ENCODE results near the gene MACO1. TPM values are rescaled to one million over a fixed set of nuclear protein-coding genes. Genes with fewer than 3 reads are reported as not detected.

MACO1 gene
- total and polyA plus RNA-seq, 9 of the 15 experiments (the other 6 are each of a cell fraction or from before 2014, with no cell fraction given) = 4.6 to 28.4 (median 21.7) TPM

DNA sequence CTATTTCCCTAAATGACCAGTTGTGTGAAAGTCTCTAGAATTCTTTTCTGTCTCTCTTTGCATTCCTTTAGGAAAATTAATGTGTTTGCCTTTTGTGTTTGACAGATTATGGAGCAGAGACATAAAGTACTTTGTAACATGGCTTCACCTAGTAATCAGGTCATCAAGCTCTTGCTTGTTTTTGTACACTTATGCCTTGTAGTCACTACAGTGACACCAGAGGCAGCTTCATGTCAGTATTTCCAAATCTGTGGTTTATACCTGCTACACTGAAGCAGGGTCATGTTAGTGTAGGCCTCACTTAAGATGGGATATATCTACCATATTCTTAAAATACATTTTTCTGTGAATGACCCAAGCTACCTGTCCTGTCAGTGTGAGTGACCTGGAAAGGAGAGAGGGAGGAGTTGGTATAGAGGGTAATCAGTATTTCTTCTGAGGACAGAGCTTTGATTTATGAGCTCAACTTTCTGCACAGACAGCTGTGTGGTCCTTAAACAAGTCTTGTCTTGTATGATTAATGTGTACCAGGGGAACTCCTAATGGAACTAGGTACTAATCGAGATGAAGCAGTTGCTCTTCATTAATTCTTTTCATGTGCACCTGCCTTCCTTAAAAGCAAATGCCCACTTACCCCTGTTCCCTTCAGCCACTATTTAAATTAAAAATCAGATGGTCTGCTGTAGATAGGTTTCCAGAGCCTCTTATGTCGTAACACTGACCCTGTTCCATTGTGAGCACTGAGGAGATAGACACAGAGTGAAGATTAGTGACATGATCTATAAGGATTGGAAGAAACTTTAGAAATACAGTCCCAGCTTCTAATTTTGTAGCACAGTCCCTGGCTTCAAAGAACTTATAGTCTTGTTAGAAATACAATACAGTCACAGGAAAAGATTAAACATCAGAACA is 45.7 kb downstream of the MACO1 start:
- ATAC-seq = peak; percentile 31
- H4K20me1 ChIP-seq (replicated peaks; ENCODE audit: control insufficient read depth, insufficient read depth, low read length) = peaks cover 21% of the 10 kb centered on the region; the same call in 1 of the 2 replicates
- DNase-seq (ENCODE audit: extremely low read depth in 1 of 4, low spot score in 3 of 4) = peak in 1 of 4 experiments; percentile 38
- peaks cover 10 to 39% of the 10 kb centered on the region in 2 experiments for H3K4me1 ChIP-seq (replicated peaks in 1 of 2; ENCODE audit: control insufficient read depth in 2 of 2, insufficient read depth in 2 of 2, low read length in 2 of 2)
- no peak overlapping the region for H2AFZ ChIP-seq (ENCODE audit: low read depth, low read length)
- H3K36me3 ChIP-seq (ENCODE audit: control insufficient read depth, insufficient read depth, low read length) = peaks cover 23% of the 10 kb centered on the region
- no TSS peak for BruUV-seq (replicated peaks)
- in situ Hi-C loops (cut with MboI) = no loop called here
- no peaks in the 10 kb centered on the region for H3K9me3 ChIP-seq (replicated peaks; ENCODE audit: control insufficient read depth, insufficient read depth, low read depth, low read length)
- no peak overlapping the region for H3K27ac ChIP-seq (ENCODE audit: extremely low read depth, low read depth, low read length)
- no peak for FAIRE-seq
- ChIA-PET CTCF (ENCODE audit: low intra/inter-chr PET ratio) (no interaction called here), POLR2A (interaction anchor here (0.5 to 2.1 kb wide), 11 partner anchors 8 to 370 kb away, joined by 3 to 10 read pairs (median 3); no protein-coding TSS in a partner anchor)
- intact Hi-C loops (cut with micrococcal nuclease) = no loop called here
- no peak overlapping the region for H3K9ac ChIP-seq (ENCODE audit: insufficient read depth in 1 of 2, low read depth in 2 of 2, low read length in 2 of 2)
- H3K9me1 ChIP-seq (ENCODE audit: control insufficient read depth, insufficient read depth, low read length) = peaks cover 4% of the 10 kb centered on the region
- H3K79me2 ChIP-seq (ENCODE audit: control insufficient read depth, insufficient read depth, low read length) = peaks cover 83% of the 10 kb centered on the region
- no peaks in the 10 kb centered on the region for H3K27me3 ChIP-seq (ENCODE audit: control insufficient read depth in 2 of 2, insufficient read depth in 2 of 2, low read length in 2 of 2)
- H3K4me2 ChIP-seq (ENCODE audit: insufficient read depth, low read length) = 0 out of 2 replicates have a peak overlapping the region, but pooled peaks have one; percentile 2
- H3K4me3 ChIP-seq = no peak overlapping the region
- WGBS (ENCODE audit: insufficient coverage, low coverage, missing lambda C conversion rate) = 29% methylated on average over 2 of the region's 2 CpGs
- TF ChIP-seq U2AF2 (optimal IDR thresholded peaks at IDR 0.05; ENCODE audit: low read depth, low read length) (no peak), PURB (CRISPR knock-in tag; IDR thresholded peaks at IDR 0.05; ENCODE audit: low read depth) (no peak), ZNF764 (CRISPR knock-in tag; IDR thresholded peaks at IDR 0.05; ENCODE audit: low read depth) (no peak), GTF2E2 (tag; IDR thresholded peaks at IDR 0.05) (no peak), TEAD4 (IDR thresholded peaks at IDR 0.05; ENCODE audit: low read length) (peak; percentile 42; the same call in 1 of the 2 replicates), TEAD4 (CRISPR knock-in tag; IDR thresholded peaks at IDR 0.05; ENCODE audit: borderline replicate concordance) (no peak), CEBPB (tag; IDR thresholded peaks at IDR 0.05) (peak; percentile 70), STAT5A (IDR thresholded peaks at IDR 0.05; ENCODE audit: borderline replicate concordance, low read length) (0 out of 2 replicates have a peak, but pooled peaks have one; percentile 4)
- TF ChIP-seq, protein P1, sequence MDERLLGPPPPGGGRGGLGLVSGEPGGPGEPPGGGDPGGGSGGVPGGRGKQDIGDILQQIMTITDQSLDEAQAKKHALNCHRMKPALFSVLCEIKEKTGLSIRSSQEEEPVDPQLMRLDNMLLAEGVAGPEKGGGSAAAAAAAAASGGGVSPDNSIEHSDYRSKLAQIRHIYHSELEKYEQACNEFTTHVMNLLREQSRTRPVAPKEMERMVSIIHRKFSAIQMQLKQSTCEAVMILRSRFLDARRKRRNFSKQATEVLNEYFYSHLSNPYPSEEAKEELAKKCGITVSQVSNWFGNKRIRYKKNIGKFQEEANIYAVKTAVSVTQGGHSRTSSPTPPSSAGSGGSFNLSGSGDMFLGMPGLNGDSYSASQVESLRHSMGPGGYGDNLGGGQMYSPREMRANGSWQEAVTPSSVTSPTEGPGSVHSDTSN (CRISPR knock-in tag; IDR thresholded peaks at IDR 0.05; ENCODE audit: low read depth) = no peak
- TF ChIP-seq, protein P1 (tag; conservative IDR thresholded peaks at IDR 0.05; ENCODE audit: low read depth) = peak; percentile 97
- TF ChIP-seq, protein P2, sequence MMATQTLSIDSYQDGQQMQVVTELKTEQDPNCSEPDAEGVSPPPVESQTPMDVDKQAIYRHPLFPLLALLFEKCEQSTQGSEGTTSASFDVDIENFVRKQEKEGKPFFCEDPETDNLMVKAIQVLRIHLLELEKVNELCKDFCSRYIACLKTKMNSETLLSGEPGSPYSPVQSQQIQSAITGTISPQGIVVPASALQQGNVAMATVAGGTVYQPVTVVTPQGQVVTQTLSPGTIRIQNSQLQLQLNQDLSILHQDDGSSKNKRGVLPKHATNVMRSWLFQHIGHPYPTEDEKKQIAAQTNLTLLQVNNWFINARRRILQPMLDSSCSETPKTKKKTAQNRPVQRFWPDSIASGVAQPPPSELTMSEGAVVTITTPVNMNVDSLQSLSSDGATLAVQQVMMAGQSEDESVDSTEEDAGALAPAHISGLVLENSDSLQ (IDR thresholded peaks at IDR 0.05) = peak; percentile 93
- TF ChIP-seq, protein P3, sequence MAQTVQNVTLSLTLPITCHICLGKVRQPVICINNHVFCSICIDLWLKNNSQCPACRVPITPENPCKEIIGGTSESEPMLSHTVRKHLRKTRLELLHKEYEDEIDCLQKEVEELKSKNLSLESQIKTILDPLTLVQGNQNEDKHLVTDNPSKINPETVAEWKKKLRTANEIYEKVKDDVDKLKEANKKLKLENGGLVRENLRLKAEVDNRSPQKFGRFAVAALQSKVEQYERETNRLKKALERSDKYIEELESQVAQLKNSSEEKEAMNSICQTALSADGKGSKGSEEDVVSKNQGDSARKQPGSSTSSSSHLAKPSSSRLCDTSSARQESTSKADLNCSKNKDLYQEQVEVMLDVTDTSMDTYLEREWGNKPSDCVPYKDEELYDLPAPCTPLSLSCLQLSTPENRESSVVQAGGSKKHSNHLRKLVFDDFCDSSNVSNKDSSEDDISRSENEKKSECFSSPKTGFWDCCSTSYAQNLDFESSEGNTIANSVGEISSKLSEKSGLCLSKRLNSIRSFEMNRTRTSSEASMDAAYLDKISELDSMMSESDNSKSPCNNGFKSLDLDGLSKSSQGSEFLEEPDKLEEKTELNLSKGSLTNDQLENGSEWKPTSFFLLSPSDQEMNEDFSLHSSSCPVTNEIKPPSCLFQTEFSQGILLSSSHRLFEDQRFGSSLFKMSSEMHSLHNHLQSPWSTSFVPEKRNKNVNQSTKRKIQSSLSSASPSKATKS (CRISPR knock-in tag; IDR thresholded peaks at IDR 0.05) = no peak
- TF ChIP-seq, protein P4, sequence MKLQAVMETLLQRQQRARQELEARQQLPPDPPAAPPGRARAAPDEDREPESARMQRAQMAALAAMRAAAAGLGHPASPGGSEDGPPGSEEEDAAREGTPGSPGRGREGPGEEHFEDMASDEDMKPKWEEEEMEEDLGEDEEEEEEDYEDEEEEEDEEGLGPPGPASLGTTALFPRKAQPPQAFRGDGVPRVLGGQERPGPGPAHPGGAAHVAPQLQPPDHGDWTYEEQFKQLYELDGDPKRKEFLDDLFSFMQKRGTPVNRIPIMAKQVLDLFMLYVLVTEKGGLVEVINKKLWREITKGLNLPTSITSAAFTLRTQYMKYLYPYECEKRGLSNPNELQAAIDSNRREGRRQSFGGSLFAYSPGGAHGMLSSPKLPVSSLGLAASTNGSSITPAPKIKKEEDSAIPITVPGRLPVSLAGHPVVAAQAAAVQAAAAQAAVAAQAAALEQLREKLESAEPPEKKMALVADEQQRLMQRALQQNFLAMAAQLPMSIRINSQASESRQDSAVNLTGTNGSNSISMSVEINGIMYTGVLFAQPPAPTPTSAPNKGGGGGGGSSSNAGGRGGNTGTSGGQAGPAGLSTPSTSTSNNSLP (IDR thresholded peaks at IDR 0.05; ENCODE audit: borderline replicate concordance, low read depth, low read length) = no peak

Measured in K562 (cell line).